Fibroblast of skin of scalp (primary cell): ENCODE measurements around the gene HDAC1. TPM values are rescaled to one million over a fixed set of nuclear protein-coding genes. Genes with fewer than 3 reads are reported as not detected.
"Not testable (repeated sequence)": the region's sequence is repeated elsewhere in the genome, so short reads cannot be mapped to it uniquely, and the experiment has no call there.

Experiments used
- DNase-seq: peaks from one replicate; pipeline ENCODE4 v3.0.0-alpha.2; 2013
- polyA plus RNA-seq, 2 experiments: library from polyadenylated mRNA; unstranded; fragments of 120-200 nt; gene quantifications; one replicate each; pipeline ENCODE4 v1.2.1, GENCODE V29; 2013; ENCODE audit not compliant: insufficient read length in 2 of 2

Gene HDAC1
- 86.4 TPM for polyA plus RNA-seq (2013, experiment 1 of 2; ENCODE audit: insufficient read length)
- 83.2 TPM for polyA plus RNA-seq (2013, experiment 2 of 2; ENCODE audit: insufficient read length)

DNA sequence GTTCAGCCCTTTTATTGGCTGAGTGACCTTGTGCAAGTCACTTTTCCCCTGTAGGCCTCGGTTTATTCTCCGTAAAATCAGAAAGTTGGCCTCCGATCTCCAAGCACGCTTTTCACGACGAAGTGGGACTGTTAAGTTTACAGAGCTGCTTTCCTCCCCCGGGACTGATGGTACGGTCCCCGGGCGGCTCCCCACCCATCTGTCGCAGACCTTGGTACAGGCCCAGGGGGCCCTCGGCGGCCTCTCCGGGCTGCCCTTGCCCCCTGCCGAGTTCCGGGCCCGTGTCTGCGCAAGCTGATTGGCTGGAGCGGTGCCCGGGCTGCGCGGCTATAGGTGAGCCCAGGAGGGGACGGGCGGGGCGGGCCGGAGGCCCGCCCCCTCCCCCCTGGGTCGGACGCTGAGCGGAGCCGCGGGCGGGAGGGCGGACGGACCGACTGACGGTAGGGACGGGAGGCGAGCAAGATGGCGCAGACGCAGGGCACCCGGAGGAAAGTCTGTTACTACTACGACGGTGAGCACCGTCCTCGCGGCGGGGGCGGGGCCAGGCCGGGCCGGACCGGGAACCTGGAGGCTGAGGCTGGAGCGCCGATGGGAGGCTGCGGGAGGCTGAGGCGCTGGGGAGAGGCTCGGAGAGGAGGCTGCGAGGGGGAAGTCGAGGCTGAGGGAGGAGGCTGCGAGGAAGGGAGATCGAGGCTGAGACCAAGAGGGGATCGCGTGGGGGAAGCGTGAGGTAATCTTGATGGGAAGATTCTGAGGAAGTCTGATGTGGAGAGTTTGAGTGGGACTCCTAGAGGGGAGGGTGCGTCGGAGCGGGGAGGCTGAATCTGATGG lies at the start of gene HDAC1:
TSS of gene HDAC1 (plus strand) at position 376 of the 831 bp plus-strand sequence. CDS start at position 463, 87 bp downstream.
- peak; percentile 96 for DNase-seq

DNA sequence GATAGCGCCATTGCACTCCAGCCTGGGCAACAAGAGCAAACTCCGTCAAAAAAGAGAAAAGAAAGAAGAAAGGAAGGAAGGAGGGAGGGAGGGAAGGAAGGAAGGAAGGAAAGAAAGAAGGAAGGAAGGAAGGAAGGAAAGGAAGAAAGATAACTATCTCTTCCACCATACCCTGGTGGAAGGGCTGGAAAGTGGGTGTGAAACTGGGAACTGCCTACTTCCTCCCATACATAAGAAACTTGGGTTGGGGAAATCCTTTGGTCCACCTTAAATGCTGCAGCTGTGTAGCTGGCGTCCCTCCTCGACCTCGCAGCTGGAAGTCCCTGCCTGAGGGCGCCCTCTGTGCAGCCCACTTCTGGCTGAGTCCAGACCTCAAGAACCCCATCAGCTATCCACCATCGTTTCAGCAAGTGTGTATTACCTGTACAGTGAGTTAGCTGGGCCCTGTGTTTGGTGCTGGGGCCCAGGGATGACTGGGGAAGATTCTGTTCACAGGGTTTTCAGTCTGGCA lies 49.5 kb upstream of the HDAC1 start:
- no peak for DNase-seq

DNA sequence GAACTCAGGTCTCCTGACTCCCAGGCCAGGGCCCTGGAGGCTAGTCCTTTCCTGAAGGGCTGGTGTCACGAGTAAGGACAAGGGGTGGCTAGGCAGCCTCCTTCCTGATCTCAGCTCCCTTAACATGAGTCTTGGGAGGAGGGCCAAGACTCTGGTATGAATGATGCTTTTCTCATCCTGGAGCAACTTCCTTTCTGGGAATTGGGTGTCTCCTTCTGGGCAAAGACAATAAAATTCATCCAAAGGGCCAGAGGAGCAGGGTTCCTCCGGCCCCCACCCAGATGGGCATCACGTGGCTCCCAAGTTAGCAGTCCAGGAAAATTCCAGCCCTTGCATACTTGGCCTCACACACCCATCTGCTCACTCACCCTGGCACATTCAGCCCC lies 45.0 kb upstream of the HDAC1 start, which contains the start of gene FAM167B:
TSS of gene FAM167B (plus strand) at position 335 of the 386 bp plus-strand sequence. CDS start 200 bp downstream, outside the sequence.
- DNase-seq: peak; percentile 78

DNA sequence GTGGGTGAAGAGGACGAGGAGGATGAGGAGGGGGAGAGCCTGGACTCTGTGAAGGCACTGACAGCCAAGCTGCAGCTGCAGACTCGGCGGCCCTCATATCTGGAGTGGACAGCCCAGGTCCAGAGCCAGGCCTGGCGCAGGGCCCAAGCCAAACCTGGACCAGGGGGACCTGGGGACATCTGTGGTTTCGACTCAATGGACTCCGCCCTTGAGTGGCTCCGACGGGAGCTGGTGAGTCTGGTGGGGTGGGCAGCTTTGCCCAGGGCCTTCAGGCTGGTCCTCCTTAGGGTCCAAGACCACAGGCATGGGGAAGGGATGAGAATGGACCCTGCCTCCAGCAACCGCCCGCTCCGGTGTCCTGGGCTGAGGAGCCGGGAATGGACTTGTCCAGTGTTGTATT lies 44.4 kb upstream of the HDAC1 start:
- DNase-seq: no peak

DNA sequence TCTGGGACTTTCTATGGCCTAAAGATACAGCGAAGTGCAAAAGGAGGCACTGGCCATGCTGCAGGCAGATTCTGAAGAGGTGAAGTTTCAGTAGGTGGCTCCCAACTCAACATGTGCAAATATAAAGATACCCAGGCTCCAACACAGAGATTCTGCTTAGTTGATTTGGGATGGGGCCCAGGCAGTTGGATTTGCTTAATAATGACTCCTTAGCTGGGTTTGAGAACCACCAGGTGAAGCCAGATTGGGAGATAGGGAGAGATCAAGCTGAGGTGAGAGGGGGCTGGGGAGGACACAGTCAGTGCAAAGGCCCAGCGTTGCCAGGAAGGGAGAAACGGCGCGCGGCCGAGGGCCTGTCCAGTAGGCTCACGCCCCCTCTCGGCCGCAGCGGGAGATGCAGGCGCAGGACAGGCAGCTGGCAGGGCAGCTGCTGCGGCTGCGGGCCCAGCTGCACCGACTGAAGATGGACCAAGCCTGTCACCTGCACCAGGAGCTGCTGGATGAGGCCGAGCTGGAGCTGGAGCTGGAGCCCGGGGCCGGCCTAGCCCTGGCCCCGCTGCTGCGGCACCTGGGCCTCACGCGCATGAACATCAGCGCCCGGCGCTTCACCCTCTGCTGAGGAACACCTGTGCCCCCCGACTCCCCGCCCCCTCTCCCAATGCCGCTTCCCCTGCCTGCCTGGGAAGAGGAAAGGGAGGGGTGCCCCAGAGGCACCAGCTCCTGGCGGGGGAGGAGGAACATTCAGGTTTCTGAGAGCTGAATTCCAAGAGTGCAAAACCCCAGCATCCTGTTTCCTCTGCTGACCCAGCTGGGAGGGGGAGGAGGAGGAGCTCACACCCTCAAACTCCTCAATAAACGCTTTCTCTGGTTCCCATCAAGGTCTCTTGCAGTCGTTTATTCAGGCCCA lies 43.6 kb upstream of the HDAC1 start:
- DNase-seq: peak; percentile 60

DNA sequence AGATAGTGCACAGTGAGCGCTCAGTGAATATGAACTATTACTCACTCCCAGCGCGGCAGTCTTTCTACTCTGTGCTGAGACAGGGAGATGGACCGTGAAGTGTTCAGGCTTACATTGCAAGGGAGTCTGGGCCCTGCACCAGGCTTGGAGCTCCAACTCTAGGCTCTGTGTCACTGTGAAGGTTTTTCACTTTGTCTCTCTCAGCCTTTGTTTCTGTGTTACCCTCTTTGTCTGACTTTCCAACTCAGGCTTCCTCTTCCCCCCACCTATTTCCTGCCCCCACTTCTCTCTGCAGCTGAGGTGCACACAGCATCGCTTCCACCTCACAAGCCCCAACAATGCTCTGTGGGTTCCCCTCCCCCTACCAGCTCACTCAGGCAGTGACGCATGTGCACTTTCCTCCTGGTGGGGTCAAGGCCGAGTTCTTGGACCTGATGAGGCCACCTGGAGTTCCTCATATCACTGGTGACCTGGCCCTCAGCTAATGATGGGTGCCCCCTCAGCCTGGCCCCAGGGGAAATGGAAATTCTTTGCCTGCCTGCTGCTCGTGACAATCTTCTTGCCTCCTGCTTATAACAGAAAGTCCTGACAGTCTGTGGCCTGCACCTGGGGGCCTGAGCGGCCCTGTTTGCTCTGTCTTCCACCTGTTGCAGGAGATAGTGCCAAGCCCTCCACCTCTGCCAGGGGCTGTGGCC lies 41.9 kb upstream of the HDAC1 start:
- DNase-seq: no peak

DNA sequence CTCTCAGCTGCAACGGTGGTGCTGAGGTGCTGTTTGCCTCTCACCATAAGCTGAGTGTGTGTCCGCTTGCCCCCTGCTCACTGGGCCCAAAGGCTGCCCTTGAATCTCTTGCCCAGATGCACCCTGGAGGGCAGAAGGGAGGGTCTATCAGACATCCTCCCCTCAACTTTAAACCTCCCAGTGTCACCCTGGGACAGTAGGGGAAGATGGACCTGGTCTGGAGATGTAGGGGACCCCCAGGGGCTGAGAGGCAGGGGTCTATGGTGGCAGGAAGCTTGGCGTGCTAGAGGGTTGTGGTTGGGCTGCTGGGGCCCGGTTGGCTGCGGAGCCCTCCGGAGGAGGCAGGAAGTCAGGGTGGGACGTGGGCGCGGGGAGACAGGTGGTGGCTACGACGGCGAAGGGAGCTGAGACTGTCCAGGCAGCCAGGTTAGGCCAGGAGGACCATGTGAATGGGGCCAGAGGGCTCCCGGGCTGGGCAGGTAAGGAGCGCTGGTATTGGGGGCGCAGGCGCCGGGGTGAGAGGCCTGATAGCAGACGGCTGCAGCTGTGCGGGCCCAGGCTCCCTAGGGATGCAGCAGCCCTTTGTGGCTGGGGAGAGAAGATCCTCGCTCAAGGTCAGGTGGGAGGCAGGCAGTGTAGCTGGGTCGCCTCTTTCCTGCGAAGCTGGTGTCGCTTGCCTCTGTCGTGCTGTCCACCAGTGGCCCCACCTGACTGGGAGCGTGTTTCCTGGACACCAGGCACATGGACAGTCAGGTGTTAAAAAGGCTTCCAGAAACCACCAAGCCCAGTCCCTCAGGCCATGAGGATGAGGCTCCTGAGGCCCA lies 40.8 kb upstream of the HDAC1 start, which contains the start of gene LCK:
TSS of gene LCK (plus strand) at position 373 of the 824 bp plus-strand sequence. CDS start 23,065 bp downstream, outside the sequence.
- DNase-seq: no peak

DNA sequence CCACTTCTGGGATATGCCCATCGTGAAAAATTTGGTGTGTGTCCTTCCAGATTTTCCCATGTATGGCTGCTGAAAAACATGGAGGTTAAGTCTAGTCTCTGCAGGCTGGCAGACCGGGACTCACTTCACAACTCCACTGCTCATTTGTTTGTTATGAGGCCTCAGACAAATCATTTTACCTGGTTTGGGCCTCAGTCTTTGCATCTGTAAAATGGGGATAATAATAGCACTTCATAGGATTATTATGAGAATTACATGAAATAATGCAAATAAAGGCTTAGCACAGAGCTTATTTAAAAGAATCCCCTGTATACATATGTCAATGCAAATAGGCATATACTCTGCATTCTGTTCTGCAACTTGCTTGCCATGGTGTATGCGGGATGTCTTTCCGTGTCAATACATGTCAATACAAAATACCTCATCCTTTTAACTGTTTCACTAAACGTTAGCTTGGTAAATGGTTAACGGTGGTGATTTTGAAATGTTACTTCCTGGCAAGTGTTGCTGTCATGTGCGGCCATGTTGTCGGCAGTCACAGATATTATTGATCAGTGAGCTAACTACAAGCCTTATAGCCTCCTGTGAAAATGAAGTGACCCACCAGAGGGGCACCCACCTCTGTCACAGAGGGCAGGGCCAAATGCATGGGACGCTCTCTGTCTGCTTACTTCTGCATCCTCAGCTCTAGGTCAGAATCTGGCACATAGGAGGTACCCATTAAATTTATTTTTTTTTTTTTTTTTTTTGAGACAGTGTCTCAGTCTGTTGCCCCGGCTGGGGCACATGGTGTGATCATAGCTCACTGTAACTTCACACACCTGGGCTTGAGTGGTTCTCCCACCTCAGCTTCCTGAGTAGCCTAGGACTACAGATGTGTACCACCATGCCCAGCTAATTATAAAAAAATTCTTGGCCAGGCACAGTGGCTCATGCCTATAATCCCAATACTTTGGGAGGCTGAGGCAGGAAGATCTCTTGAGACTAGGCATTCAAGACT lies 36.5 kb upstream of the HDAC1 start:
- DNase-seq: no peak

DNA sequence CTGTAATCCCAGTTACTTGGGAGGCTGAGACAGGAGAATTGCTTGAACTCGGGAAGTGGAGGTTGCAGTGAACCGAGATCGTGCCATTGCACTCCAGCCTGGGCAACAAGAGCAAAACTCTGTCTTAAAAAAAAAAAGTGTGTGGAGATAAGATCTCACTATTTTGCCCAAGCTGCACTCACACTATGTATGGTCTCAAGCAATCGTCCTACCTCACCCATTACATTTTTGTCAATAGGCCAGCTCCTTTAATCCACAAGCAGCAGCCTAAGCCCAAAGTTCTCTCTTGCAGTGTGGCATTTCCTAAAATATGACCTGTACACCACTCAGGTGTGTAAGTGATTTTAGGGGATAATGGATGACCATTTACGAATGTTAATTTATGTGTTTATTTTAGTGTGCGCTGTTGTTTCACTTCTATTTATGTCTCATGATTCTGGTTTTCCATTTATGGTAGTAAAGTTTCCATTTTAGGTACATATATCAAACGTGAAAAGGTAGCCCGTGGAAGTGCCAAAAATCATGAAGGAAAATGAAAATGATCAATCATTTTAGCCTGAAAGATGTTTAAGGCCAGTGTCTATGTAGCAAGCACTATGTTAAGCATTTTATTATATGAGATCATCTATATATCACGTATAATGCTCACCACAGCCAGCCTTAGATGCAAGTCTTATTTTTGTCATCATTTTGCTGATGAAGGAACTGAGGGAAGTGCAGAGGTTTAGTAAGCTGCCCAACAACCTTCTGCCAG lies 35.2 kb upstream of the HDAC1 start:
- DNase-seq: no peak

DNA sequence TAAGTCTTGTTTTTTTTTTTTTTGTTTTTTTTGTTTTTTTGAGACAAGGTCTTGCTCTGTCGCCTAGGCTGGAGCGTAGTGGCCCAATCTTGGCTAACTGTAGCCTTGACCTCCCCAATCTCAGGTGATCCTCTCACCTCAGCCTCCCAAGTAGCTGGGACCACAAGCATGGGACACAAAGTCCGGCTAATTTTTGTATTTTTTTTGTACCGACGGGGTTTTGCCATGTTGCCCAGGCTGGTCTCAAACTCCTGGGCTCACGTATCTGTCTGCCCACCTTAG lies 34.7 kb upstream of the HDAC1 start:
- DNase-seq: no peak

DNA sequence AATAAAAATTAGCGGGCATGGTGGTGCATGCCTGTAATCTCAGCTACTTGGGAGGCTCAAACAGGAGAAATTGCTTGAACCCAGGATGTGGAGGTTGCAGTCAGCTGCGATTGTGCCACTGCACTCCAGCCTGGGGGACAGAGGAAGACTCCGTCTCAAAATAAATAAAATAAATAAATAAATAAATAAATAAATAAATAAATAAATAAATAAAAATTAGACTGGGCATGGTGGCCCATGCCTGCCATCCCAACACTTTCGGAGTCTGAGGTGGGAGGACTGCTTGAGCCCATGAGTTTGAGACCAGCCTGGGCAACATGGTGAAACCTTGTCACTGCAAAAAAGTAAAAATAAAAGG lies 28.7 kb upstream of the HDAC1 start:
- DNase-seq: not testable (repeated sequence)

DNA sequence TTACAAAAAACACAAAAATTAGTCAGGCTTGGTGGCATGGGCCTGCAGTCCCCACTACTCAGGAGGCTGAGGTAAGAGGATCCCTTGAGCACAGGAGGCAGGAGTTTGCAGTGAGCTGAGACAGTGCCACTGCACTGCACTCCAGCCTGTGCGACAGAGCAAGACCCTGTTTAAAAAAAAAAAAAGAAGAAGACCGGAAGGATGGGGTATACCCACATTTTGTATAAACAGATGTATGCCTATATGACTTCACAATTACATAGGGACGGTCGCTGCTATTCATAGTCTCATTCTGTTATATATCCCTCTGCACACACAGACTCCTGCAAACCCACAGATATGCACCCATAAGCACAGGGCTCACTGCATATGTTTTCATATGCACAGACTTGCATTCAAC lies 28.1 kb upstream of the HDAC1 start:
- DNase-seq: no peak

DNA sequence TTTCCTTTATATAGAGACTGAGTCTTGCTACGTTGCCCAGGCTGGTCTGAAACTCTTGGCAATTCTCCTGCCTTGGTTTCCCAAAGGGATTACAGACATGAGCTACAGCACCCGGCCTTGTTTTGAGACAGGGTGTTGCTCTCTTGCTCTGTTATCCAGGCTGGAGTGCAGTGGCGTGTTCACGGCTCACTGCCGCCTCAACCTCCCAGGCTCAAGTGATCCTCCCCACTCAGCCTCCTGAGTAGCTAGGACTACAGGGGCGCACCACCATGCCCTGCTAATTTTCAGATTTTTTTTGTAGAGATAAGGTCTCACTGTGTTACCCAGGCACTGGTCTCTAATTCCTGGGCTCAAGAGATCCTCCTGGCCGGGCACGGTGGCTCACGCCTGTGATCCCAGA lies 26.0 kb upstream of the HDAC1 start:
- DNase-seq: no peak

DNA sequence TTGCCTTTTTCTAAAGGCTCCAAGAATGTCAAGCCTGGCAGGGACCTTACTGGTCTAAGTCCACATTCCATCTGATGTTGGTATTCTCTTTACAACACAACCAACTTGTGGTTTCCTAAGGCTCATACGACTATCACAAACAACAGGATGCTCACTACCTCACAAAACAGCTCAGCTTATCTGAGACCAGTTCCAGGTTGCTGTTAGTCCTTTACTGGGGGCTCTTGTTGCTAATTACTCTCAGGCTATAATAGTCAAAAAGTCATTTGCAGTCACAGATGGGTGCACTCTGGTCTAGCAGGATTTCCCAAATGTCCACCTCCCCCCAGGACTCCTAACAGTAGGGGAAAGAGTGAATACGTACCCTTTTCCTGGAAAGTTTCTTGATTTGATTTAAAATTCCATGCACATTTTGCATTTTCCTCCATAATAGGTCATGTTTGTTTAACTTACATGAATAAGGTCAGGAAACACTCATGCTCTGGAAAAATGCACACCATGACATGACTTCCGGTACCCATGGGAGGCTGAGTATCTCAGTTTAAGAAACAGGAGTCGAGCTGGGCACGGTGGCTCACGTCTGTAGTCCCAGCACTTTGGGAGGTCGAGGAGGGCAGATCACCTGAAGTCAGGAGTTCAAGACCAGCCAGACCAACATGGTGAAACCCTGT lies 24.8 kb upstream of the HDAC1 start:
- peak; percentile 91 for DNase-seq

DNA sequence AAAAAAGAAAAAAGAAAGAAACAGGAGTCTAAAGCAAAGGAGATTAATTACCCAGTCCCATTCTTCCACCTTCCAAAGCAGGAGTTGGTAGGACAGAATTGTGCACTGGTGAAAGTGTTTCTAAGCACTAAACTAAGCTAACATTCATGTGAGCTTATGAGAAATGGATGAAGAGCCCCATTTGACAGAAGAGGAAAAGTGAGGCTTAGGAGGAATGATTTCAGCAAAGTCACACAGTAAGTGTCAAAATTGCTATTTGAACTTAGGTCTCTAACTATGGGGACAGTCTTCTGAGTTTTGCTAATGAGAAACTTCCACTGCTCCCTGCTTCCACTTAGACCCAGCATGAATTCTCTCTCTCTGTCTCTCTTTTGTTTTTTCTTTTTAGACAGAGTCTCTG lies 22.1 kb upstream of the HDAC1 start:
- no peak for DNase-seq

DNA sequence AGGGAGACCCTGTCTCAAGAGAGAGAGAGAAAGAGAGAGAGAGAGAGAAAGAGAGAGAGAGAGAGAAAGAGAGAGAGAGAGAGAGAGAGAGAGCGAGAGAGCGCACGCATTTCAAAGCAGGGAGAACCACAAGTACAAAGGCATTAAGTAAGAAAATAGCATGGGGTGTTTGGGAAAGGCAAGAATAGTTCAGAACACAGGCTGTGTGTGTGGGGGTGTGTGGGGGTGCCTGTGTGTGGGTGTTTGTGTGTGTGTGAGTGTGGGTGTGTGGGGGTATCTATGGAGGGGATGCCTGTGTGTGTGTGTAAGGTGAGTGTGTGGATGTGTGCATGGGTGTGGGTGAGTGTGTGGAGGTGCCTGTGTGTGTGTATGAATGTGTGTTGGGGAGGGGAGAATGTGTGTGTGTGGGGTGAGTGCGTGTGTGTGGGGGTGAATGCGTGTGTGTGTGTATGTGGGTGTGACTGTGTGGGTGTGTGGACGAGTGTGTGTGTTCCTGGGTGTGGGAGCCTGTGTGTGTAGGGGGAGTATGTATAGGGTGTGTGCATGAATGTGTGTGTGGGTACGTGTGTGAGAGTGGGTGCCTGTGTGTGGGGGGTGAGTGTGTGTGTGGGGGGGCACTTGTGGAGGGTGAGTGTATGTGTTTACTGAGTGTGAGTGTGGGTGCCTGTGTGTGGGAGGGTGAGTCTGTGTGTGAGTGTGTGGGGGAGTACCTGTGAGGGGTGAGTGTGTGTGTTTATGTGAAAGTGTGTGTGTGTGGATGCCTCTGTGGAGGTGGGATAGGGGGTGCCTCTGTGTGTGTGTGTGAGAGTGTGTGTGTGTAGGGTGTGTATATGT lies 19.1 kb upstream of the HDAC1 start:
- DNase-seq: no peak

DNA sequence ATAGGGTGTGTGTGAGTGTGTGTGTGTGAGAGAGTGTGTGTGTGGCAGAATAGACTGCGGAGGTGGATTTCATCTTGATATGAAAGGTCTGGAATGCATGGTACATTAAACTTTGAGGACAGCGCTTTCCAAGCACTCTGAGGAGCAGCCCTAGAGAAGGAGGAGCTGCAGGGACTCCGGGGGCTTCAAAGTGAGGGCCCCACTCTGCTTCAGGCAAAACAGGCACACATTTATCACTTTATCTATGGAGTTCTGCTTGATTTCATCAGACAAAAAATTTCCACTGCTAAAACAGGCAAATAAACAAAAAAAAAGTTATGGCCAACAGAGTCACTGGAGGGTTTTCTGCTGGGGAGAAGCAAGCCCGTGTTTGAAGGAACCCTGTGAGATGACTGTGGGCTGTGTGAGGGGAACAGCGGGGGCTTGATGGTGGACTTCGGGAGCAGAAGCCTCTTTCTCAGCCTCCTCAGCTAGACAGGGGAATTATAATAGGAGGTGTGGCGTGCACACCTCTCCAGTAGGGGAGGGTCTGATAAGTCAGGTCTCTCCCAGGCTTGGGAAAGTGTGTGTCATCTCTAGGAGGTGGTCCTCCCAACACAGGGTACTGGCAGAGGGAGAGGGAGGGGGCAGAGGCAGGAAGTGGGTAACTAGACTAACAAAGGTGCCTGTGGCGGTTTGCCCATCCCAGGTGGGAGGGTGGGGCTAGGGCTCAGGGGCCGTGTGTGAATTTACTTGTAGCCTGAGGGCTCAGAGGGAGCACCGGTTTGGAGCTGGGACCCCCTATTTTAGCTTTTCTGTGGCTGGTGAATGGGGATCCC lies 18.3 kb upstream of the HDAC1 start:
- no peak for DNase-seq
